HUES48 (cell line): Measurements from ENCODE around the gene GNAI2.

Source experiments
- H3K27ac ChIP-seq: one replicate; pipeline ENCODE4 v1.7.0; 2013; ENCODE audit warnings: low read depth, low read length, inconsistent platforms
- H3K27me3 ChIP-seq: 2 replicates; pipeline ENCODE4 v1.6.1; 2013; ENCODE audit warnings: mild to moderate bottlenecking, low read length; ENCODE audit not compliant: control insufficient read depth, insufficient read depth
- H3K36me3 ChIP-seq: 2 replicates; pipeline ENCODE4 v1.6.1; 2013; ENCODE audit warnings: low read length; ENCODE audit not compliant: control insufficient read depth, insufficient read depth
- H3K4me1 ChIP-seq: 2 replicates; pipeline ENCODE4 v1.6.1; 2013; ENCODE audit warnings: mild to moderate bottlenecking, low read length; ENCODE audit not compliant: control insufficient read depth, insufficient read depth
- H3K4me3 ChIP-seq: 2 replicates; pipeline ENCODE4 v1.5.1; 2013; ENCODE audit warnings: mild to moderate bottlenecking, low read depth, low read length
- H3K9ac ChIP-seq: 2 replicates; pipeline ENCODE4 v1.6.1; 2013; ENCODE audit warnings: mild to moderate bottlenecking, low read depth, low read length, moderate library complexity
- H3K9me3 ChIP-seq: 2 replicates; pipeline ENCODE4 v1.6.1; 2013; ENCODE audit warnings: low read length; ENCODE audit not compliant: control insufficient read depth, insufficient read depth

Gene GNAI2

GRCh38 chr3:50235716-50236483, at the start of gene GNAI2:
GNAI2 (plus strand) TSS chr3:50236204; CDS start chr3:50236336, 132 bp downstream.
- peak within 1 kb of the TSS; percentile 72 for H3K27ac ChIP-seq

GRCh38 chr3:50187750-50188149, 48.3 kb upstream of the GNAI2 start:
- H3K9ac ChIP-seq = no peak overlapping the region
- no peak overlapping the region for H3K27ac ChIP-seq
- H3K4me1 ChIP-seq = peaks cover 5% of the 10 kb centered on the region; the same call in 1 of the 2 replicates
- H3K27me3 ChIP-seq = no peaks in the 10 kb centered on the region
- no peaks in the 10 kb centered on the region for H3K9me3 ChIP-seq
- H3K36me3 ChIP-seq = peaks cover 40% of the 10 kb centered on the region
- no peak overlapping the region for H3K4me3 ChIP-seq

More at GRCh38 chr3:50235716-50236483, at the start of gene GNAI2:
- H3K9ac ChIP-seq = peak within 1 kb of the TSS; percentile 72
- peak within 1 kb of the TSS; percentile 91 for H3K4me3 ChIP-seq
- no peaks in the 10 kb centered on the region for H3K36me3 ChIP-seq
- no peaks in the 10 kb centered on the region for H3K27me3 ChIP-seq
- no peaks in the 10 kb centered on the region for H3K9me3 ChIP-seq
- peaks cover 26% of the 10 kb centered on the region for H3K4me1 ChIP-seq

- Histone ChIP-seq H3K27me3 (peaks cover 7% of the 10 kb centered on the region; the same call in 1 of the 2 replicates), H3K36me3 (peaks cover 34% of the 10 kb centered on the region), H3K4me1 (peaks cover 6% of the 10 kb centered on the region; the same call in 1 of the 2 replicates), H3K9ac (no peak overlapping the region), H3K4me3 (no peak overlapping the region), H3K27ac (no peak overlapping the region), H3K9me3 (no peaks in the 10 kb centered on the region)
Observed at GRCh38 chr3:50189274-50189673, 46.7 kb upstream of the GNAI2 start.

GRCh38 chr3:50189989-50190388, 46.0 kb upstream of the GNAI2 start:
- H3K36me3 ChIP-seq = peaks cover 27% of the 10 kb centered on the region
- no peak overlapping the region for H3K9ac ChIP-seq
- no peaks in the 10 kb centered on the region for H3K9me3 ChIP-seq
- no peak overlapping the region for H3K27ac ChIP-seq
- H3K4me3 ChIP-seq = no peak overlapping the region
- H3K4me1 ChIP-seq = peaks cover 6% of the 10 kb centered on the region; the same call in 1 of the 2 replicates
- H3K27me3 ChIP-seq = peaks cover 9% of the 10 kb centered on the region; the same call in 1 of the 2 replicates

GRCh38 chr3:50190936-50191660, 44.9 kb upstream of the GNAI2 start, which contains the start of gene GNAT1:
GNAT1 (plus strand) TSS chr3:50191610; CDS start chr3:50191726, 116 bp downstream.
- peaks cover 6% of the 10 kb centered on the region; the same call in 1 of the 2 replicates for H3K4me1 ChIP-seq
- peaks cover 16% of the 10 kb centered on the region for H3K36me3 ChIP-seq
- H3K9ac ChIP-seq = no peak within 1 kb of the TSS
- H3K27me3 ChIP-seq = peaks cover 9% of the 10 kb centered on the region; the same call in 1 of the 2 replicates
- no peaks in the 10 kb centered on the region for H3K9me3 ChIP-seq
- no peak within 1 kb of the TSS for H3K4me3 ChIP-seq
- H3K27ac ChIP-seq = no peak within 1 kb of the TSS

- Histone ChIP-seq H3K36me3 (peaks cover 8% of the 10 kb centered on the region), H3K27ac (no peak overlapping the region), H3K9me3 (no peaks in the 10 kb centered on the region), H3K4me1 (peaks cover 6% of the 10 kb centered on the region; the same call in 1 of the 2 replicates), H3K9ac (no peak overlapping the region), H3K27me3 (peaks cover 9% of the 10 kb centered on the region; the same call in 1 of the 2 replicates), H3K4me3 (no peak overlapping the region)
Observed at GRCh38 chr3:50192124-50192523, 43.9 kb upstream of the GNAI2 start.

- no peak overlapping the region for H3K4me3 ChIP-seq
- peaks cover 6% of the 10 kb centered on the region; the same call in 1 of the 2 replicates for H3K4me1 ChIP-seq
- H3K27me3 ChIP-seq = peaks cover 9% of the 10 kb centered on the region; the same call in 1 of the 2 replicates
- H3K27ac ChIP-seq = no peak overlapping the region
- no peak overlapping the region for H3K9ac ChIP-seq
- no peaks in the 10 kb centered on the region for H3K9me3 ChIP-seq
- peaks cover 4% of the 10 kb centered on the region for H3K36me3 ChIP-seq
Observed at GRCh38 chr3:50192689-50193141, 43.3 kb upstream of the GNAI2 start.

- Histone ChIP-seq H3K27me3 (peaks cover 9% of the 10 kb centered on the region; the same call in 1 of the 2 replicates), H3K36me3 (peaks cover 2% of the 10 kb centered on the region), H3K4me1 (peaks cover 6% of the 10 kb centered on the region; the same call in 1 of the 2 replicates), H3K9me3 (no peaks in the 10 kb centered on the region), H3K27ac (no peak overlapping the region), H3K9ac (no peak overlapping the region), H3K4me3 (no peak overlapping the region)
Observed at GRCh38 chr3:50193286-50193685, 42.7 kb upstream of the GNAI2 start.

- H3K27ac ChIP-seq = no peak overlapping the region
- no peaks in the 10 kb centered on the region for H3K9me3 ChIP-seq
- H3K27me3 ChIP-seq = peaks cover 9% of the 10 kb centered on the region; the same call in 1 of the 2 replicates
- no peak overlapping the region for H3K9ac ChIP-seq
- H3K4me3 ChIP-seq = no peak overlapping the region
- H3K4me1 ChIP-seq = peaks cover 6% of the 10 kb centered on the region; the same call in 1 of the 2 replicates
- no peaks in the 10 kb centered on the region for H3K36me3 ChIP-seq
Observed at GRCh38 chr3:50193746-50194127, 42.3 kb upstream of the GNAI2 start.

GRCh38 chr3:50194128-50194902, 41.7 kb upstream of the GNAI2 start:
- no peak overlapping the region for H3K9ac ChIP-seq
- no peak overlapping the region for H3K27ac ChIP-seq
- no peaks in the 10 kb centered on the region for H3K36me3 ChIP-seq
- peaks cover 9% of the 10 kb centered on the region; the same call in 1 of the 2 replicates for H3K27me3 ChIP-seq
- no peak overlapping the region for H3K4me3 ChIP-seq
- H3K9me3 ChIP-seq = no peaks in the 10 kb centered on the region
- peaks cover 6% of the 10 kb centered on the region; the same call in 1 of the 2 replicates for H3K4me1 ChIP-seq
